LNCaP clone FGC (cell line): Measurements from ENCODE around the gene PCK1.

Experiments used
- DNase-seq: peaks from one replicate; pipeline ENCODE4 v3.0.0-alpha.2; 2011; ENCODE audit warnings: low read depth
- H3K4me3 ChIP-seq: 2 replicates; pipeline ENCODE4 v1.5.1; 2011; ENCODE audit warnings: mild to moderate bottlenecking, low read depth, low read length, control low read depth
- TF ChIP-seq, protein P1 (sequence below): IDR thresholded peaks from 2 replicates; pipeline ENCODE4 v1.5.1; 2012; ENCODE audit warnings: mild to moderate bottlenecking; ENCODE audit not compliant: control insufficient read depth, insufficient read depth; ENCODE audit errors: extremely low read depth

The PCK1 gene

DNA sequence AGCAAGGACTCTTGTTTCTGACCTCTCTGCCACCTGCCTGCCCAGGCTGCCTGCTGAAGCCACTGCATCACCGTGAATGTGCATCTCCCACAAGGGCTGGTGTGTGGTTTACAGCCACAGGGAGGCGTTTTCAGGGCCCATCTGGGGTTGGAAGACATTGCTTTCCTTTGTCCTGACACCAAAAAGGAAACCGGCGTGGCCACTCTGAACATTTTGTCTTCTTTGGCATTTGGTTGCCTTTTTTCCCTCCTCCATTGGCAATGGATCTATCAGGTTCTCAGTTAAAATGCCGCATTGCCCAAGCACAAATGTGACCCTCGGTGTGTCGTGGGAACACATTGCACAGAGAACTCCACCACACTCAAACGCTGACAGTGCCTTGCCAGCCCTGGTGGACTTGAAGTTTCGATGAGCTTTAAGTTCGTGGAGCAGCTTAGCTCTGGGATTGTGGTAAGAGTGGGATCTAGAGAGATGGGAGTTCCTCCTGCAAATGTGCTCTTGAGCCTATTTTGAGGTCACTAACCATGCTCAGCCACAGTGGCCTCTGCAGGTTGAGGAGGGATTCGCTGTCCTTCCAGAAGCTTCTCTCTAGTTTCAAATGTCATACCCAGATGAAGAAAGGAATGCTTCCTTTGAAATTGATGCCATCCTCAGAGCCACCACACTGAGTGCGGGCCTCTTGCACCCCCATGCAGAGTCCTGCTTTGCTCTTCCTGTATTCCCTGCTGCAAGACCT lies 14.8 kb upstream of the PCK1 start:
- TF ChIP-seq, protein P1, sequence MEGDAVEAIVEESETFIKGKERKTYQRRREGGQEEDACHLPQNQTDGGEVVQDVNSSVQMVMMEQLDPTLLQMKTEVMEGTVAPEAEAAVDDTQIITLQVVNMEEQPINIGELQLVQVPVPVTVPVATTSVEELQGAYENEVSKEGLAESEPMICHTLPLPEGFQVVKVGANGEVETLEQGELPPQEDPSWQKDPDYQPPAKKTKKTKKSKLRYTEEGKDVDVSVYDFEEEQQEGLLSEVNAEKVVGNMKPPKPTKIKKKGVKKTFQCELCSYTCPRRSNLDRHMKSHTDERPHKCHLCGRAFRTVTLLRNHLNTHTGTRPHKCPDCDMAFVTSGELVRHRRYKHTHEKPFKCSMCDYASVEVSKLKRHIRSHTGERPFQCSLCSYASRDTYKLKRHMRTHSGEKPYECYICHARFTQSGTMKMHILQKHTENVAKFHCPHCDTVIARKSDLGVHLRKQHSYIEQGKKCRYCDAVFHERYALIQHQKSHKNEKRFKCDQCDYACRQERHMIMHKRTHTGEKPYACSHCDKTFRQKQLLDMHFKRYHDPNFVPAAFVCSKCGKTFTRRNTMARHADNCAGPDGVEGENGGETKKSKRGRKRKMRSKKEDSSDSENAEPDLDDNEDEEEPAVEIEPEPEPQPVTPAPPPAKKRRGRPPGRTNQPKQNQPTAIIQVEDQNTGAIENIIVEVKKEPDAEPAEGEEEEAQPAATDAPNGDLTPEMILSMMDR = no peak
- H3K4me3 ChIP-seq = no peak overlapping the region
- DNase-seq = no peak

DNA sequence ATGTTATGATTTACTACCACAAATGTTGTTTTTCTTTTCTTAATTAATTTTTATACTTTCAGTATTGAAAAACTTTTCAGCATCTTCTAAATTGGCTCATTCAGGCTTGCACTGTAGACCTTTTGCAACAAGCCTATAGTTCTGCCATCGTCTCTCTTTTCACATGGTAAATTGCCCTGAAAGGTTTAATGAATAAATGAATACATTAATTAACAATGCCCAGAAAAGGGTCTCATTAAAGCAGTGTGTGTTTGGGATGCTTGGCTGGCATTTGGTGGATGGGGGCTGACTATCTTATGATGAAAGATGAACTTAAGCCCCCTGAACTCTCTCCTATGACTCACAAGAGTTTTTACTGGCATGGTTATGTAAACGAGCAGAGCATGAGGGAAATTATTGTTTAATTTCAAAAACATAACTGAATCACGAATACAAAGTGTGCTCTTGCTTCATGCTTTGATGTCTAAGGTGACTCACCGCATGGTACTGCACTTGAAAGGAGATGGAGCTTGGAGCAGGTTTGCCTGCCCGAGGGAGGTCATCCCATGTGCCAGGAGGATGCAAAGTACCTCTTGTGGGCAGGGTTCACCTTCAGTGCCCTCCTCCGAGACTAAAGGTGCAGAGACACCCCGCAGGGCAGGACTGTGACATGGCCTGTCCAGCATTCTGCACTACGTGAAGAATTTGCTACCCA lies 13.8 kb upstream of the PCK1 start:
- H3K4me3 ChIP-seq = no peak overlapping the region
- DNase-seq = no peak
- TF ChIP-seq, protein P1 = no peak

DNA sequence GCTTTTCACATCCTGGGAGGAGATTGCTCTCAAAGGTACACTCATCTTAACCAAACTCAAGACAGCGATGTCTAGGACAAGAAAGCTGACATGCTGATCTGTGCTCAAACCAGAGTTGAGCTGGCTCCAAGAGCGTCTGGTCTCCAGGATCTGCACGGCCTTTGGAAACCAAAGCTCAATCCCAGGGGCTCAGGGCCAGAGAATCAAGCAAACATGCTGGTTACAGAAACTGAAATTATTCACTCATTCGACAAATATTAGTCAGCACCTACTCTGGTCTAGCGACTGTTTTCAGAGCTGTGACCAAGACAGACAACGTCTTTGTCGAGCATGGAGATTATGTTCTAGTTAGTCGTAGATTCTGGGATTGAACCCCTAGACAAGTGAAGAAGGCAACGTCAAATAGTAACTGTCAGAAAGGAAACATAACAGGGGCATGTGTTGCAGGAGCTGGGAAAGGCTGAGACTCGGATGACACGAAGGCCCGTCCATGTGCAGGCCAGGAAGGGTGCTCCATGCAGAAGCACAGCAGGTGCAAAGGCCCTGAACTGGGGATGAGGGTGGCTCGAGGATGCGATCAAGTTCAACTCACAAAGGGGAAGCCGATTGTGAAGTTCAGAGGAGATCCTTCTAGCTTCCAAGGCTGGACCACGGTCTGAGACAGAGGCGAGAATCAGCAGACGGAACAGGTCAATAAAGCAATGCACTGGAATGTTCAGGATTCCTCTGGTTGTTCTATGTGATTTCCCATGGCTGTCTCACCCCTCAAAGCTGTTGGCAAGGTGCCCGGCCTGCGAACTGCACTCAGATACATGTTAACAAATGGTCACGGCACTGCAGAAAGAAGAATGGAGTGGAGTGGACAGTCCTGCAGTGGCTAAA lies 12.5 kb upstream of the PCK1 start:
- DNase-seq = no peak
- no peak overlapping the region for H3K4me3 ChIP-seq
- TF ChIP-seq, protein P1 = no peak

DNA sequence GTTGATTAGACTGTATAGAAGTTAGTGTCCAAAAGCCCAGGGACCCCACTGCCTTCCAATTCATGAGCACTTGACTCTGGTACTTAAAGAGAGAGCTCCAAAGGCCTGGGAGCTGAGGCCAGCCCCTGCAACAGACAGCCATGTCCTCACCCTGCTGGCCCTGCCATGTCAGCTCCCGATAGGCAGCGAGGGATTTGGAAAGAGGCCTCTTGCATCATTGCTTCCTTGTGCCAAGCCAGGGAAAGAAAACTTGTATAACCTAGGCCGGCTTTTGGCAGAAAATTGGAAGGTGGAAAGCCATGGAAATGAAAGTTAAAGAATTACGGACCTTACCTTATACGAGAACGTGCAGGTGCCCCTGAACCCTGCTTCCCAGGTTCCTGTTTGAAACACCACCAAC lies 8.4 kb upstream of the PCK1 start:
- no peak overlapping the region for H3K4me3 ChIP-seq
- TF ChIP-seq, protein P1 = no peak
- no peak for DNase-seq

DNA sequence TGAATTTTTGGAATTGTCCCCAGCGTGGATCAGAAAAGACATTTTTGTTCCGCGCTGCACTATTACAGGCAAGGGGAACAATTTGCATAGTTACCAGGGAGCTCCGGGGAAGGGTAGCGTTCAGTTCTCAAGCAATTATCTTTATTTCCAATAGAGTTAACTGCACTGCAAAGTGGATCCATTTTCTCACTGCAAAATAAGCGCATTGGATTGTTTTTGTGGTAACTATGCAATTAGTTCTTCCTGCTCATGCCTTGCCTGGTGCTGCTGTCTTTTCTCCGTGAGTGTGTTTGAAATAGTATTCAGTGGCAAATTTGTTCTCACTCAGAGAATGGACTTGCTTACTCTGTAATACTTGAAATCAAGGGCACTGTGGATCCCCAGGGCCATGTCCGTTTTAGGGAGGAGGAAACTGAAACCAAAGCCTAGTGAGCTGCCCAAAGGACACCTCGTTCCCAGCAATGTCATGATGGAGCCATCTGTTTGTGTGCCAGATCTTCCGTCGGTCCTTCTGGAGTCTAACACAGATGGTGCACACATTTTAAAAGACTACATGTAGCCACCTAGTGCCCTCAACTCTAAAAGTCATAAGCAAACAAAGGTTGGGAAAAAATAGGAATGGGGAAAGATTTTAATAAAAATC lies 7.4 kb upstream of the PCK1 start:
- TF ChIP-seq, protein P1 = no peak
- no peak overlapping the region for H3K4me3 ChIP-seq
- no peak for DNase-seq

DNA sequence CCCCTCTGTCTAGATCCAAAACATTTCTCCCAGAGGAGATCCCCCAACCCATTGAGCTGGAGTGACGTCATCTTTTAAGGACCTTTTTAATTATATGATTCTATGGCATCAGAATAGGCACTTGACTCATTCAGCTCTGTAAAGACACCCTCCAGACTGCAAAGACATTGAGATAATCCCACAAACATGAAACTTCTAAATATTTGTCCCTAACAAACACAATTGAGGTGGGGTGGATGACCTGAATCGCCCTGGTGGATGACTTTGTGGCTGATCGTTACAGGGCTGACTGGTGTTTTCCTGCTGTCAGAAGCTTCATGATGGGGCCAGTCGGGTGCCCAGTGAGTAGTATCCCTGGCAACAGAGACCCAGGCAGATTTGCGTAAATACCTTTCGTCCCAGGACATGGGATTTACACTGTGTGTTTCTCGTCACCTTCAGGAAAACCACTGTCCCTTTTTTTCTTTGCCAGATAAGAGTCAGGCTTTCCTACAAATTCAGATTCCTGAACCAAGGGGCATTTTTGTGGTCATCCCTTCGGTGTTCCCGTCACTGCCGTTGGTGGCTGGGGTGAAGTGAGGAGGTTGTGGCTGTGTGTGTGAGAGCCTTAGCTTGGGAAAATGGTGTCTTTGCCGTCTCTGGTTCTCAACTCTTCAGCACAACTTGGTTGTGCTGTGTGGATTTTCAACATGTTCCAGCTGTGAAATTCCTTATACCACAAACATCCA lies 5.3 kb upstream of the PCK1 start:
- DNase-seq = no peak
- TF ChIP-seq, protein P1 = no peak
- H3K4me3 ChIP-seq = no peak overlapping the region
